ENCODE data around the gene UBE2D1. TPM values are rescaled to one million over a fixed set of nuclear protein-coding genes. Genes with fewer than 3 reads are reported as not detected.

Gene UBE2D1
- total RNA-seq, 1 experiment from 2014 or later, result 21.0 TPM

- H3K4me3 ChIP-seq (ENCODE audit: low read depth in 2 of 2, low read length in 2 of 2), result no peak overlapping the region
- no peaks in the 10 kb centered on the region for H3K9me3 ChIP-seq (ENCODE audit: control insufficient read depth, insufficient read depth, low read depth, low read length)
- H3K27me3 ChIP-seq (ENCODE audit: control insufficient read depth, insufficient read depth, low read length), result no peaks in the 10 kb centered on the region
- BruUV-seq (replicated peaks), result no TSS peak
- TF ChIP-seq POLR2AphosphoS5 (IDR thresholded peaks at IDR 0.05; ENCODE audit: low read depth, low read length), result no peak
- TF ChIP-seq, protein P1, sequence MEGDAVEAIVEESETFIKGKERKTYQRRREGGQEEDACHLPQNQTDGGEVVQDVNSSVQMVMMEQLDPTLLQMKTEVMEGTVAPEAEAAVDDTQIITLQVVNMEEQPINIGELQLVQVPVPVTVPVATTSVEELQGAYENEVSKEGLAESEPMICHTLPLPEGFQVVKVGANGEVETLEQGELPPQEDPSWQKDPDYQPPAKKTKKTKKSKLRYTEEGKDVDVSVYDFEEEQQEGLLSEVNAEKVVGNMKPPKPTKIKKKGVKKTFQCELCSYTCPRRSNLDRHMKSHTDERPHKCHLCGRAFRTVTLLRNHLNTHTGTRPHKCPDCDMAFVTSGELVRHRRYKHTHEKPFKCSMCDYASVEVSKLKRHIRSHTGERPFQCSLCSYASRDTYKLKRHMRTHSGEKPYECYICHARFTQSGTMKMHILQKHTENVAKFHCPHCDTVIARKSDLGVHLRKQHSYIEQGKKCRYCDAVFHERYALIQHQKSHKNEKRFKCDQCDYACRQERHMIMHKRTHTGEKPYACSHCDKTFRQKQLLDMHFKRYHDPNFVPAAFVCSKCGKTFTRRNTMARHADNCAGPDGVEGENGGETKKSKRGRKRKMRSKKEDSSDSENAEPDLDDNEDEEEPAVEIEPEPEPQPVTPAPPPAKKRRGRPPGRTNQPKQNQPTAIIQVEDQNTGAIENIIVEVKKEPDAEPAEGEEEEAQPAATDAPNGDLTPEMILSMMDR (IDR thresholded peaks at IDR 0.05), result no peak
- no peak for TF ChIP-seq SIN3A (IDR thresholded peaks at IDR 0.05; ENCODE audit: borderline replicate concordance, insufficient read depth, low read depth, low read length)
- no peak for TF ChIP-seq TCF7L2 (IDR thresholded peaks at IDR 0.05; ENCODE audit: low read depth, low read length)
- TF ChIP-seq, protein P2, sequence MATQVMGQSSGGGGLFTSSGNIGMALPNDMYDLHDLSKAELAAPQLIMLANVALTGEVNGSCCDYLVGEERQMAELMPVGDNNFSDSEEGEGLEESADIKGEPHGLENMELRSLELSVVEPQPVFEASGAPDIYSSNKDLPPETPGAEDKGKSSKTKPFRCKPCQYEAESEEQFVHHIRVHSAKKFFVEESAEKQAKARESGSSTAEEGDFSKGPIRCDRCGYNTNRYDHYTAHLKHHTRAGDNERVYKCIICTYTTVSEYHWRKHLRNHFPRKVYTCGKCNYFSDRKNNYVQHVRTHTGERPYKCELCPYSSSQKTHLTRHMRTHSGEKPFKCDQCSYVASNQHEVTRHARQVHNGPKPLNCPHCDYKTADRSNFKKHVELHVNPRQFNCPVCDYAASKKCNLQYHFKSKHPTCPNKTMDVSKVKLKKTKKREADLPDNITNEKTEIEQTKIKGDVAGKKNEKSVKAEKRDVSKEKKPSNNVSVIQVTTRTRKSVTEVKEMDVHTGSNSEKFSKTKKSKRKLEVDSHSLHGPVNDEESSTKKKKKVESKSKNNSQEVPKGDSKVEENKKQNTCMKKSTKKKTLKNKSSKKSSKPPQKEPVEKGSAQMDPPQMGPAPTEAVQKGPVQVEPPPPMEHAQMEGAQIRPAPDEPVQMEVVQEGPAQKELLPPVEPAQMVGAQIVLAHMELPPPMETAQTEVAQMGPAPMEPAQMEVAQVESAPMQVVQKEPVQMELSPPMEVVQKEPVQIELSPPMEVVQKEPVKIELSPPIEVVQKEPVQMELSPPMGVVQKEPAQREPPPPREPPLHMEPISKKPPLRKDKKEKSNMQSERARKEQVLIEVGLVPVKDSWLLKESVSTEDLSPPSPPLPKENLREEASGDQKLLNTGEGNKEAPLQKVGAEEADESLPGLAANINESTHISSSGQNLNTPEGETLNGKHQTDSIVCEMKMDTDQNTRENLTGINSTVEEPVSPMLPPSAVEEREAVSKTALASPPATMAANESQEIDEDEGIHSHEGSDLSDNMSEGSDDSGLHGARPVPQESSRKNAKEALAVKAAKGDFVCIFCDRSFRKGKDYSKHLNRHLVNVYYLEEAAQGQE (IDR thresholded peaks at IDR 0.05; ENCODE audit: insufficient read depth in 1 of 2, low read depth in 2 of 2, low read length in 1 of 2), result no peak
- intact Hi-C loops (cut with micrococcal nuclease; ENCODE audit: unreplicated experiment) (no loop called here), in situ Hi-C loops (cut with HindIII; ENCODE audit: low pct_unique_long_range_greater_than_20kb, low sequenced_read_pairs) (no loop called here)
- H3K27ac ChIP-seq (ENCODE audit: low read length), result no peak overlapping the region
- ChIA-PET CTCF (no interaction called here), POLR2A (no interaction called here)
- no peaks in the 10 kb centered on the region for H3K36me3 ChIP-seq (ENCODE audit: control insufficient read depth, insufficient read depth, low read length)
- H3K4me1 ChIP-seq (ENCODE audit: control insufficient read depth, insufficient read depth, low read length), result peaks cover 14% of the 10 kb centered on the region; the same call in 1 of the 2 replicates
- DNase-seq (ENCODE audit: low read depth, low spot score) (no peak), ATAC-seq (no peak)
Observed at GRCh38 chr10:58348571-58349033, 13.8 kb downstream of the UBE2D1 start.

- POLR2A ChIA-PET, result no interaction called here
- TF ChIP-seq, protein P2 (IDR thresholded peaks at IDR 0.05; ENCODE audit: insufficient read depth in 1 of 2, low read depth in 2 of 2, low read length in 1 of 2), result no peak
- TF ChIP-seq TCF7L2 (IDR thresholded peaks at IDR 0.05; ENCODE audit: low read depth, low read length), result no peak
- no peak for TF ChIP-seq POLR2AphosphoS5 (IDR thresholded peaks at IDR 0.05; ENCODE audit: low read depth, low read length)
- no peak for TF ChIP-seq SIN3A (IDR thresholded peaks at IDR 0.05; ENCODE audit: borderline replicate concordance, insufficient read depth, low read depth, low read length)
- TF ChIP-seq, protein P1 (IDR thresholded peaks at IDR 0.05), result no peak
- H3K36me3 ChIP-seq (ENCODE audit: control insufficient read depth, insufficient read depth, low read length), result no peaks in the 10 kb centered on the region
- H3K4me1 ChIP-seq (ENCODE audit: control insufficient read depth, insufficient read depth, low read length), result peaks cover 14% of the 10 kb centered on the region; the same call in 1 of the 2 replicates
- no peaks in the 10 kb centered on the region for H3K27me3 ChIP-seq (ENCODE audit: control insufficient read depth, insufficient read depth, low read length)
- in situ Hi-C loops (cut with HindIII; ENCODE audit: low pct_unique_long_range_greater_than_20kb, low sequenced_read_pairs) (no loop called here), intact Hi-C loops (cut with micrococcal nuclease; ENCODE audit: unreplicated experiment) (no loop called here)
- no peak overlapping the region for H3K4me3 ChIP-seq (ENCODE audit: low read depth in 2 of 2, low read length in 2 of 2)
- no peaks in the 10 kb centered on the region for H3K9me3 ChIP-seq (ENCODE audit: control insufficient read depth, insufficient read depth, low read depth, low read length)
- ATAC-seq, result no peak
- BruUV-seq (replicated peaks), result no TSS peak
- DNase-seq (ENCODE audit: low read depth, low spot score), result no peak
- CTCF ChIA-PET, result no interaction called here
- H3K27ac ChIP-seq (ENCODE audit: low read length), result no peak overlapping the region
Observed at GRCh38 chr10:58350023-58350422, 15.2 kb downstream of the UBE2D1 start.

Data from Panc1 (cell line).